Fibroblast of lung (primary cell): ENCODE results near the gene ARHGDIA.

Experiments
- EZH2 ChIP-seq: IDR thresholded peaks from 2 replicates; pipeline ENCODE4 v1.5.1; 2012; ENCODE audit warnings: low read length, control low read depth, mild to moderate bottlenecking; ENCODE audit errors: missing control alignments
- TF ChIP-seq, protein P1 (sequence below), 2 donors: IDR thresholded peaks in 1 of 2; conservative IDR thresholded peaks in 1 of 2; 1 replicate in 1 of 2; 2 replicates in 1 of 2; pipeline ENCODE4 v1.5.1; 2011 to 2012; ENCODE audit warnings: low read length in 2 of 2, control low read depth in 1 of 2, inconsistent platforms in 1 of 2, low read depth in 1 of 2, mild to moderate bottlenecking in 1 of 2

GRCh38 chr17:81858170-81858966, 12.8 kb downstream of the ARHGDIA start:
- TF ChIP-seq, protein P1, sequence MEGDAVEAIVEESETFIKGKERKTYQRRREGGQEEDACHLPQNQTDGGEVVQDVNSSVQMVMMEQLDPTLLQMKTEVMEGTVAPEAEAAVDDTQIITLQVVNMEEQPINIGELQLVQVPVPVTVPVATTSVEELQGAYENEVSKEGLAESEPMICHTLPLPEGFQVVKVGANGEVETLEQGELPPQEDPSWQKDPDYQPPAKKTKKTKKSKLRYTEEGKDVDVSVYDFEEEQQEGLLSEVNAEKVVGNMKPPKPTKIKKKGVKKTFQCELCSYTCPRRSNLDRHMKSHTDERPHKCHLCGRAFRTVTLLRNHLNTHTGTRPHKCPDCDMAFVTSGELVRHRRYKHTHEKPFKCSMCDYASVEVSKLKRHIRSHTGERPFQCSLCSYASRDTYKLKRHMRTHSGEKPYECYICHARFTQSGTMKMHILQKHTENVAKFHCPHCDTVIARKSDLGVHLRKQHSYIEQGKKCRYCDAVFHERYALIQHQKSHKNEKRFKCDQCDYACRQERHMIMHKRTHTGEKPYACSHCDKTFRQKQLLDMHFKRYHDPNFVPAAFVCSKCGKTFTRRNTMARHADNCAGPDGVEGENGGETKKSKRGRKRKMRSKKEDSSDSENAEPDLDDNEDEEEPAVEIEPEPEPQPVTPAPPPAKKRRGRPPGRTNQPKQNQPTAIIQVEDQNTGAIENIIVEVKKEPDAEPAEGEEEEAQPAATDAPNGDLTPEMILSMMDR (conservative IDR thresholded peaks at IDR 0.05 in 1 of 2, IDR thresholded peaks at IDR 0.05 in 1 of 2; ENCODE audit: low read depth in 1 of 2, low read length in 2 of 2), result no peak
- no peak for TF ChIP-seq EZH2
